Endothelial cell of umbilical vein (primary cell): ENCODE results near the gene SYK. TPM values are rescaled to one million over a fixed set of nuclear protein-coding genes. Genes with fewer than 3 reads are reported as not detected.

Experiments
- BruUV-seq: library from RNA; stranded (reverse); fragments of 400-500 nt; replicated peaks from 2 replicates; lab custom pipeline; 2021; lab: Mats Ljungman, UMichigan
- CTCF ChIA-PET: fragments of 300-600, 350-600 bp; sonication (Branson Sonifier 250); formaldehyde crosslinking; loops from one replicate; lab custom pipeline; 2021; ENCODE audit warnings: antibody characterized with exemption, inconsistent platforms; lab: Charles Lee
- POLR2A ChIA-PET: fragments of 300-600, 350-600 bp; sonication (Branson Sonifier 250); formaldehyde crosslinking; loops from one replicate; lab custom pipeline; 2021; ENCODE audit warnings: antibody characterized with exemption, inconsistent platforms; lab: Charles Lee
- DNase-seq: peaks from one replicate; pipeline ENCODE4 v3.0.0-alpha.2; 2011; ENCODE audit warnings: low read depth, low spot score
- FAIRE-seq: peaks from 2 replicates; lab custom pipeline; 2011; peaks lifted over from hg19 to GRCh38; lab: Jason Lieb, UNC
- H2AFZ ChIP-seq: 2 replicates; pipeline ENCODE4 v1.6.0; 2012; ENCODE audit warnings: low read depth, low read length, control low read depth, inconsistent platforms
- H3K27ac ChIP-seq: 2 replicates; pipeline ENCODE4 v1.5.1; 2011; ENCODE audit warnings: low read depth, mild to moderate bottlenecking, control low read depth, low read length, moderate library complexity; ENCODE audit not compliant: insufficient read depth
- H3K27me3 ChIP-seq, 2 experiments: 2 replicates each; pipeline versions ENCODE4 v1.6.0 to v1.6.1; 2011; ENCODE audit warnings: low read length in 2 of 2, mixed read lengths in 1 of 2; ENCODE audit not compliant: control insufficient read depth in 2 of 2, insufficient read depth in 2 of 2
- H3K36me3 ChIP-seq, 2 experiments: 2 replicates in 1 of 2; 3 replicates in 1 of 2; pipeline ENCODE4 v1.5.1; 2011; ENCODE audit warnings: low read length in 2 of 2, mild to moderate bottlenecking in 1 of 2, moderate library complexity in 1 of 2; ENCODE audit not compliant: control insufficient read depth in 2 of 2, insufficient read depth in 2 of 2; ENCODE audit errors: extremely low read depth in 1 of 2
- H3K4me1 ChIP-seq: 3 replicates; pipeline ENCODE4 v1.5.1; 2011; ENCODE audit warnings: mild to moderate bottlenecking, low read length; ENCODE audit not compliant: control insufficient read depth, insufficient read depth; ENCODE audit errors: extremely low read depth
- H3K4me2 ChIP-seq: 2 replicates; pipeline ENCODE4 v1.6.1; 2011; ENCODE audit warnings: low read length, control low read depth, mixed read lengths; ENCODE audit not compliant: insufficient read depth
- H3K4me3 ChIP-seq, 3 experiments: fragments of 200-600 bp in 1 of 3; sonication (generic), shearing (Covaris generic) in 1 of 3; replicated peaks in 1 of 3; 2 replicates each; pipeline ENCODE4 v1.5.1; 2011 to 2016; ENCODE audit warnings: control low read depth in 3 of 3, low read length in 3 of 3, mild to moderate bottlenecking in 2 of 3, inconsistent platforms in 1 of 3, low read depth in 1 of 3, moderate library complexity in 1 of 3; ENCODE audit not compliant: insufficient read depth in 1 of 3
- H3K79me2 ChIP-seq: 2 replicates; pipeline ENCODE4 v1.6.0; 2012; ENCODE audit warnings: low read length, inconsistent platforms; ENCODE audit not compliant: control insufficient read depth, insufficient read depth
- H3K9ac ChIP-seq: replicated peaks from 2 replicates; pipeline ENCODE3; 2011; ENCODE audit warnings: low read length, control low read depth; ENCODE audit not compliant: insufficient read depth; ENCODE audit errors: extremely low read depth
- H3K9me1 ChIP-seq: replicated peaks from 3 replicates; pipeline ENCODE4 v1.6.0; 2011; ENCODE audit warnings: mild to moderate bottlenecking, low read length; ENCODE audit not compliant: control insufficient read depth, insufficient read depth; ENCODE audit errors: extremely low read depth
- H3K9me3 ChIP-seq: replicated peaks from 2 replicates; pipeline ENCODE4 v1.5.1; 2012; ENCODE audit warnings: low read length, inconsistent platforms; ENCODE audit not compliant: control insufficient read depth, insufficient read depth
- H4K20me1 ChIP-seq: replicated peaks from 2 replicates; pipeline ENCODE3; 2011; ENCODE audit warnings: mild to moderate bottlenecking, low read length; ENCODE audit not compliant: control insufficient read depth, insufficient read depth; ENCODE audit errors: extremely low read depth
- CTCF ChIP-seq, 2 donors: IDR thresholded peaks; 1 replicate in 1 of 2; 2 replicates in 1 of 2; pipeline ENCODE4 v1.5.1; 2011; ENCODE audit warnings: low read length in 2 of 2, mild to moderate bottlenecking in 2 of 2, moderate library complexity in 2 of 2, control low read depth in 1 of 2, inconsistent platforms in 1 of 2, low read depth in 1 of 2; ENCODE audit not compliant: insufficient read depth in 1 of 2; ENCODE audit errors: extremely low read depth in 1 of 2
- EZH2 ChIP-seq: IDR thresholded peaks from 2 replicates; pipeline ENCODE4 v1.6.1; 2012; ENCODE audit warnings: borderline replicate concordance, low read depth, mild to moderate bottlenecking, moderate library complexity, low read length, inconsistent platforms; ENCODE audit not compliant: severe bottlenecking
- FOS ChIP-seq: IDR thresholded peaks from 2 replicates; pipeline ENCODE4 v1.6.1; 2011; ENCODE audit warnings: mild to moderate bottlenecking, low read length, moderate library complexity, borderline replicate concordance; ENCODE audit not compliant: insufficient read depth
- GATA2 ChIP-seq: IDR thresholded peaks from 2 replicates; pipeline ENCODE4 v1.7.0; 2011; ENCODE audit warnings: low read depth, mild to moderate bottlenecking, moderate library complexity, mixed read lengths, low read length; ENCODE audit not compliant: insufficient read length, insufficient read depth
- JUN ChIP-seq: IDR thresholded peaks from 2 replicates; pipeline ENCODE4 v1.6.1; 2011; ENCODE audit warnings: borderline replicate concordance, low read depth; ENCODE audit not compliant: insufficient read length, insufficient read depth
- MAX ChIP-seq: IDR thresholded peaks from 2 replicates; pipeline ENCODE4 v1.6.1; 2011; ENCODE audit not compliant: insufficient read depth, insufficient read length
- MYC ChIP-seq: IDR thresholded peaks from one replicate; pipeline ENCODE4 v1.6.1; 2011; ENCODE audit warnings: mild to moderate bottlenecking, low read depth, low read length
- POLR2A ChIP-seq: IDR thresholded peaks from 2 replicates; pipeline ENCODE4 v1.6.1; 2012; ENCODE audit warnings: low read depth, mild to moderate bottlenecking, control low read depth, low read length
- POLR2AphosphoS5 ChIP-seq: IDR thresholded peaks from 2 replicates; pipeline ENCODE4 v1.6.1; 2012; ENCODE audit warnings: low read depth, mild to moderate bottlenecking, control low read depth, low read length, moderate library complexity; ENCODE audit not compliant: insufficient read depth
- dilution Hi-C: fragments of 300-500 bp; cut with MboI; formaldehyde crosslinking; loops from one replicate; pipeline ENCODE4 v1.15.0; 2019; ENCODE audit warnings: low sequenced_read_pairs; ENCODE audit not compliant: extremely low pct_ligation_motif_present
- intact Hi-C: fragments of 100-400 bp; cut with micrococcal nuclease; formaldehyde crosslinking; loops from one replicate; pipeline ENCODE4 v1.10.0; 2022
- polyA plus RNA-seq, 4 experiments: library from polyadenylated mRNA; depleted of rRNA in 3 of 4; stranded (reverse) in 3 of 4; unstranded in 1 of 4; fragments of >200 nt; gene quantifications; 2 replicates each; pipeline versions ENCODE4 v1.2.1 to v1.2.3, GENCODE V29; 2011 to 2012; ENCODE audit warnings: missing spikeins in 1 of 4
- total RNA-seq: library from RNA; stranded (reverse); gene quantifications from 2 replicates; pipeline ENCODE4 v1.2.3, GENCODE V29; 2021

The SYK gene
- total and polyA plus RNA-seq, 2 donors (not counting 3 experiments of a cell fraction or from before 2014, with no cell fraction given), result not detected

- ChIA-PET POLR2A (no interaction called here), CTCF (no interaction called here)
- DNase-seq (no peak), FAIRE-seq (no peak)
- Histone ChIP-seq H3K27me3 (no peaks in the 10 kb centered on the region), H3K79me2 (no peaks in the 10 kb centered on the region), H3K4me1 (no peaks in the 10 kb centered on the region), H3K27ac (no peak overlapping the region), H3K4me3 (no peak overlapping the region), H3K9ac (no peak overlapping the region), H3K4me2 (no peak overlapping the region), H3K9me1 (no peaks in the 10 kb centered on the region), H3K36me3 (no peaks in the 10 kb centered on the region), H2AFZ (no peak overlapping the region), H3K9me3 (no peaks in the 10 kb centered on the region), H4K20me1 (no peaks in the 10 kb centered on the region)
- dilution Hi-C loops, result no loop called here
- intact Hi-C loops, result no loop called here
- no peak for TF ChIP-seq MAX
- TF ChIP-seq GATA2, result no peak
- TF ChIP-seq CTCF (IDR thresholded peaks at IDR 0.05; ENCODE audit: extremely low read depth in 1 of 2, insufficient read depth in 1 of 2, low read depth in 1 of 2, low read length in 2 of 2), result no peak
- TF ChIP-seq MYC, result no peak
- no peak for TF ChIP-seq POLR2A
- BruUV-seq, result no TSS peak
Measured at GRCh38 chr9:90783552-90783951, 18.1 kb upstream of the SYK start.

GRCh38 chr9:90783964-90784363, 17.7 kb upstream of the SYK start:
- no peak overlapping the region for H3K27ac ChIP-seq
- no peak overlapping the region for H2AFZ ChIP-seq
- TF ChIP-seq POLR2AphosphoS5, result no peak
- no peak for TF ChIP-seq JUN
- TF ChIP-seq MYC, result no peak
- no peak for TF ChIP-seq MAX
- TF ChIP-seq POLR2A, result no peak
- no peak for TF ChIP-seq EZH2
- no peak for TF ChIP-seq CTCF (IDR thresholded peaks at IDR 0.05; ENCODE audit: extremely low read depth in 1 of 2, insufficient read depth in 1 of 2, low read depth in 1 of 2, low read length in 2 of 2)
- no peak for TF ChIP-seq GATA2
- no peak for TF ChIP-seq FOS
- POLR2A ChIA-PET, result no interaction called here
- no peak overlapping the region for H3K4me3 ChIP-seq
- no peaks in the 10 kb centered on the region for H3K9me3 ChIP-seq
- H3K9me1 ChIP-seq, result no peaks in the 10 kb centered on the region
- dilution Hi-C loops (no loop called here), intact Hi-C loops (no loop called here)
- no peaks in the 10 kb centered on the region for H3K4me1 ChIP-seq
- no peaks in the 10 kb centered on the region for H3K36me3 ChIP-seq
- no peak overlapping the region for H3K4me2 ChIP-seq
- H4K20me1 ChIP-seq, result no peaks in the 10 kb centered on the region
- no TSS peak for BruUV-seq
- no peaks in the 10 kb centered on the region for H3K27me3 ChIP-seq
- H3K9ac ChIP-seq, result no peak overlapping the region
- H3K79me2 ChIP-seq, result no peaks in the 10 kb centered on the region
- CTCF ChIA-PET, result no interaction called here
- FAIRE-seq, result no peak
- no peak for DNase-seq
